Mammary epithelial cell (primary cell): ENCODE measurements around the gene GCLC.

ENCODE experiments used
- CTCF ChIP-seq, 2 donors: IDR thresholded peaks in 1 of 2; conservative IDR thresholded peaks in 1 of 2; 2 replicates each; pipeline ENCODE4 v1.5.1; 2011 to 2012; ENCODE audit warnings: inconsistent platforms in 2 of 2, low read length in 2 of 2, mild to moderate bottlenecking in 2 of 2, control low read depth in 1 of 2, low read depth in 1 of 2; ENCODE audit not compliant: insufficient read depth in 1 of 2; ENCODE audit errors: extremely low read depth in 1 of 2
- EZH2 ChIP-seq: IDR thresholded peaks from 2 replicates; pipeline ENCODE4 v1.6.1; 2012; ENCODE audit warnings: low read length, inconsistent platforms, borderline replicate concordance

GRCh38 chr6:53579338-53579737 lies 34.4 kb upstream of the GCLC start:
- TF ChIP-seq CTCF (conservative IDR thresholded peaks at IDR 0.05 in 1 of 2, IDR thresholded peaks at IDR 0.05 in 1 of 2; ENCODE audit: extremely low read depth in 1 of 2, insufficient read depth in 1 of 2, low read depth in 1 of 2, low read length in 2 of 2) = no peak
- no peak for TF ChIP-seq EZH2
